Measurements from ENCODE around the gene KPNB1.

KPNB1 gene

GRCh38 chr17:47726796-47727703 is 77.3 kb downstream of the KPNB1 start:
- FAIRE-seq (peak; percentile 66), DNase-seq (ENCODE audit: insufficient read length, low spot score) (no peak)

- DNase-seq (ENCODE audit: insufficient read length, low spot score) (no peak), FAIRE-seq (no peak)
Observed at GRCh38 chr17:47727704-47728036, 78.0 kb downstream of the KPNB1 start.

GRCh38 chr17:47728214-47728877 is 78.6 kb downstream of the KPNB1 start:
- DNase-seq (ENCODE audit: insufficient read length, low spot score) (no peak), FAIRE-seq (no peak)

- FAIRE-seq (no peak), DNase-seq (ENCODE audit: insufficient read length, low spot score) (no peak)
Observed at GRCh38 chr17:47729476-47729875, 79.8 kb downstream of the KPNB1 start.

DNA sequence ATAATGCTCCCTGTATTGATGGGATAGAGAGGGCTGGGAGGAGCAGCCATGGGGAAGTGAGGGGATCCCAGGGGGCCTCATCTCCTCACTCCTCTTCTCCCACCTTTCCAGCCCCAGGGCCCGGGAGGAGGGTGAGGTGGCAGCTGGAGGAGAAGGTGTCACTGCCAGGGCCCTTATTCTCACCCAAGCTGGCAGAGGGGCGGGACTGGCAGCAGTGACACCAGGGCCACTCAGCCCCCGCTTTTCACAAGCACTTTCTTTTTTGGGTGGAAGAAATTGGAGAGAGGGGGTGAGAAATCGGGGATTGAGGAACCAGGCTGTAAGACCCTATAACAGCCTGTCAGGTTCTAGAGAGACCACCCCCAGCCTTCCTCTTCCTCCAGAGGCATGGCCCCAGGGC is 81.0 kb downstream of the KPNB1 start:
- DNase-seq (ENCODE audit: insufficient read length, low spot score): no peak
- no peak for FAIRE-seq

- no peak for DNase-seq (ENCODE audit: insufficient read length, low spot score)
- no peak for FAIRE-seq
Observed at GRCh38 chr17:47731396-47731795, 81.7 kb downstream of the KPNB1 start.

GRCh38 chr17:47732399-47733046 is 82.8 kb downstream of the KPNB1 start:
- no peak for DNase-seq (ENCODE audit: insufficient read length, low spot score)
- no peak for FAIRE-seq

- DNase-seq (ENCODE audit: insufficient read length, low spot score) (peak; percentile 78), FAIRE-seq (peak; percentile 69)
Observed at GRCh38 chr17:47733047-47733673, 83.4 kb downstream of the KPNB1 start, which contains the start of gene TBX21. Gene TBX21 (plus strand): TSS chr17:47733236. CDS start chr17:47733455, 219 bp downstream.

DNA sequence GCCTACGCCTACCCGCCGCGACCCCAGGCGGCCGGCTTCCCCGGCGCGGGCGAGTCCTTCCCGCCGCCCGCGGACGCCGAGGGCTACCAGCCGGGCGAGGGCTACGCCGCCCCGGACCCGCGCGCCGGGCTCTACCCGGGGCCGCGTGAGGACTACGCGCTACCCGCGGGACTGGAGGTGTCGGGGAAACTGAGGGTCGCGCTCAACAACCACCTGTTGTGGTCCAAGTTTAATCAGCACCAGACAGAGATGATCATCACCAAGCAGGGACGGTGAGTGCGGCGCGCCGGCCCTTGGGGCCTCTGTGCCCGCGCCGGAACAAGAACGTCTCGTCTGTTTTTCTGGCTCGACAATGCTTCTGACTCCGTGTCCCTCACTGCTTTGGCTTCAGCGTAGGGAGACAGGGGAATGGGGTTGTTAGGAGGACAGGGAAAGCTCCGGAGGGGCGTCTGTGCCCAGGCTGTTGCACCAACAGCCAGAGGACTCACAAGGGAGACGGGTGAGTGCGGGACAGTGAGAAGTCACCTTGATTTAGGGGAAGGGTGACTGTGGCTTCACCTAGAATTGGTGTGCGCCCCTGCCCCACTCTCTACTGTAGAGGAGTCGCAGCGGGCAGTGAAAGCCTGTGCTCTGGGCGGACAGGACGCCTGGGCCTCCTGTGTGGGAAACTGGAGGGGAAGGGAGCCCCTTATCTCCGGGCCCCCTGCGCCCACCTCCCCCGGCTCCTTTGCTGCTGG is 84.1 kb downstream of the KPNB1 start:
- FAIRE-seq: no peak
- no peak for DNase-seq (ENCODE audit: insufficient read length, low spot score)

DNA sequence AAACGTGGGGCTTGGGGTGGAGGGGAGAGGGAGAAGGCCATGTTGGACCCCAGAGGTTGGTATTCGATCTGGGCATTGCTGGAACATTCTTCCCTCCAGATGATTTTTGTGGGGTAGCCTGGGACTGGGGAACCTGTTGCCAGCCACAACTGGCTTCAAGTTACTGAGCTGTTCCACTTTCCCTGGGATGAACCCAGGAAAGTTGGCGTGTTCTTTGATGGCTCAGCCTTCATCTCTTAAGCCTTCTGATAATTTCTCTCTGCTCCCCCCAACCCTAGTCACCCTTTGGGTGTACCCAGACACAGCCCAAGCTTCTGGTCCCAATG is 85.4 kb downstream of the KPNB1 start:
- DNase-seq (ENCODE audit: insufficient read length, low spot score) (no peak), FAIRE-seq (no peak)
